Astrocyte of the cerebellum (primary cell): ENCODE measurements around the gene RECQL5.

Source experiments
- DNase-seq: peaks from one replicate; pipeline ENCODE4 v3.0.0-alpha.2; 2011; ENCODE audit warnings: low read depth
- H3K4me3 ChIP-seq: 2 replicates; pipeline ENCODE4 v1.5.1; 2011; ENCODE audit warnings: mild to moderate bottlenecking, low read depth, low read length, moderate library complexity
- CTCF ChIP-seq: IDR thresholded peaks from 2 replicates; pipeline ENCODE4 v1.5.1; 2012; ENCODE audit warnings: low read length, low read depth, moderate library complexity, mild to moderate bottlenecking; ENCODE audit errors: missing control alignments
- in situ Hi-C: cut with HindIII; loops from 2 replicates; pipeline ENCODE4 v1.10.0; 2017; ENCODE audit warnings: low sequenced_read_pairs

RECQL5 gene

DNA sequence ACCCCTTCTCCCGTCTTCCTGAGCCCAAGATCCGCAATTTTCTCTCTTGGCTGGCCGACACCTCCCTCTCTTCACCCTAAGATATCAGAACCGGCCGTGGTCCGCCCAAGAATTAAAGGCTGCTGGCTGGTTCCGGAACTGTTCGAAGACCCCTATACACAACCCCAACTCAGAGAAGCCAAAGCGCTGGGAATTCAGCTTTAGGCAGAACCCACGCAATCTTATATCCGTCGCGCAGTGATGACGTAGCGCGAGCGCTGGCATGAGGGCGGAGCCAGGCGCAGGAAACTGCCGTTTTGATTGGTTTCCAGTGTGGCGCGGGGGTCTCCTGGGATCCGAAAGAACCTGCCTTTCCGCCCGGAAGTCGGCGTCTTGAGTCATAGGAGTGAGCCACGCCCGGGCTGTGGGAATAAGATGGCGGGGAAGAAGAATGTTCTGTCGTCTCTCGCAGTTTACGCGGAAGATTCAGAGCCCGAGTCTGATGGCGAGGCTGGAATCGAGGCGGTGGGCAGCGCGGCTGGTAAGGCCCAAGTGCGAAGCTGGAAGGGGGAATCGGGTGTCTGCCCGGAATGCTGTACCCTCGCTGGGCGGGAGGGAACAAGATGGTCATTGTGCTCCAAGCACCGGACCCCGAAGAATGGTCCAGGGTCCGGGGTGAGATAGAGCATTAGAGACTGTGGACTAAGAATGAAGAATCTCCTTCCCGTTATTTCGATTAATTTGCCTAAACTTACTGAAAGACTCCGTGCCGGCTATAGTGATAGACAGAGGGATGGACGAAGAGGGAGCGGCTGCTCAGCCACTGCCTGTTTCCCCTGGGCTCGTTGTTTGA is at the start of gene RECQL5, which contains the start of gene SAP30BP:
Gene RECQL5, minus strand, starts transcription at position 196 of the 832 bp plus-strand sequence. CDS start 597 bp downstream, outside the sequence.
Gene SAP30BP, plus strand, starts transcription at position 380 of the 832 bp plus-strand sequence. Its CDS starts 35 bp downstream, at position 415.
- peak; percentile 98 for DNase-seq
- no peak for TF ChIP-seq CTCF
- peak within 1 kb of the TSS; percentile 75 for H3K4me3 ChIP-seq
- in situ Hi-C loops, result no loop called here

- TF ChIP-seq CTCF, result no peak
- no peak overlapping the region for H3K4me3 ChIP-seq
- in situ Hi-C loops, result no loop called here
- DNase-seq, result no peak
These were observed 45.5 kb upstream of the RECQL5 start for GRCh38 chr17:75712446-75712845.

DNA sequence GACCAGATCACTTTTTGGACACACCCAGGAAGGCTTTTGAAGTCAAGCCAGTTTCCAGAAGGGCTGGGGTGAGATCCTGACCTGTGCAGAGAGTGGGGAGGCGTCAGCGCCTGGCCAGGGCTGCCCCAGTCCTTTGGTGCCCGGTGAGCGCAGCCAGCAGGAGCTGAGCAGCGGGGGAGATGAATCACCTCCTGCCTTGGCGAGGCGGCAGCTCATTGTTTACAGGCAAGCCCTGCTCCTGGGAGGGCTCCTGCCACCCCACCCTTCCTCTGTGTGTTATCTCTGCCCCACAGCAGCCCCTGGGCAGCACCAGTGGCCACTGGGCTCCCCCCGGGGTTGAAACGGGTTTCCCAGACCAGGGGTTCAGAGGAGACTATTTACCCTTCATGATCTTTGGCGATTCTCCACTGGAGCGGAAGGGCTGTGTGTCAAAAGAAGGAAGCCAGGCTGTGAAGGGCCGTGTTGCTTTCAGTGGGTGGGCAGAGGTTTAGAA is 40.2 kb upstream of the RECQL5 start:
- no peak for DNase-seq
- in situ Hi-C loops, result no loop called here
- no peak for TF ChIP-seq CTCF
- no peak overlapping the region for H3K4me3 ChIP-seq

GRCh38 chr17:75706042-75706728 is 39.2 kb upstream of the RECQL5 start:
- TF ChIP-seq CTCF, result no peak
- no peak overlapping the region for H3K4me3 ChIP-seq
- in situ Hi-C loops, result no loop called here
- DNase-seq, result no peak

- DNase-seq, result no peak
- TF ChIP-seq CTCF, result no peak
- in situ Hi-C loops, result no loop called here
- H3K4me3 ChIP-seq, result no peak overlapping the region
These were observed 38.3 kb upstream of the RECQL5 start for GRCh38 chr17:75704963-75705875.

DNA sequence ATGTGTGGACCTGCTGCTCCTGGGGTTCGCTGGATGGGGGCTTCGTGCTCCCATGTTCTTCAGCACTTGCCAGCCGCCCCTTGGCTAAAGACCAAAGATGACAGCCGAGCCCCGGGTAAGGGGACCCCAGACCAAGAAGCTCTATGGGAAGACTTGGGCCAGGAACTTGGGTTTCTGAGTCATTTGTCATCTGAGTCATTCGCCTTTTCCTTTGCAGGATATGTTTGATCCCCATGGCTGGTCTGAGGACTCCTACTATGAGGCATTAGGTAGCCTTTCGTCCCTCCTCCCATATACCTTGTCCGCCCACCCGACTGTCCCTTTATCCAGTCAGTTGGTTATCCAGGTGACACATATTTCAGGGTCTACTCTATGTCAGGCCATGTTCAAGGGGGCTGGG is 36.6 kb upstream of the RECQL5 start:
- no peak for TF ChIP-seq CTCF
- in situ Hi-C loops, result no loop called here
- no peak for DNase-seq
- no peak overlapping the region for H3K4me3 ChIP-seq
